Heart left ventricle (tissue), 13 donors: ENCODE results near the gene AIPL1.

Experiments
- POLR2A ChIP-seq, 2 donors: fragments of 450-650 bp; IDR thresholded peaks; one replicate each; pipeline ENCODE4 v1.6.1; 2017; ENCODE audit warnings: antibody characterized with exemption in 2 of 2, mild to moderate bottlenecking in 2 of 2, moderate library complexity in 2 of 2
- TF ChIP-seq, protein P1 (sequence below), 12 donors: fragments of 200-600 bp; sonication (generic) in 4 of 12; IDR thresholded peaks; one replicate each; pipeline versions ENCODE4 v1.5.0 to v1.8.0; 2018 to 2022; ENCODE audit warnings: antibody characterized with exemption in 12 of 12, mild to moderate bottlenecking in 5 of 12
- donor health status: ischemic (EF 13 %, LVEDD 7.1; RV severe dilation, severe dysfunction).
- donor health status: DM: no; HTN: yes; CAD: no.
- donor health status: DM: no; HTN: no; CAD: no.
- donor health status: ischemic (EF 25% LVEDD 6.9; RV normal size, moderate dysfunction).
- donor health status: ischemic (EF 25% LVEDD 5.7; RV mildly dilated, moderate dysfunction).
- donor health status: ischemic (EF 35%, LVEDD 5.7; RV mildly dilated, moderate dysfunction).
- donor health status: nonischemic (EF 11% LVEDD 7.7; RV severe dilation, severe dysfunction).
- donor health status: DM: yes; HTN: yes; CAD: no.
- donor health status: PGD.
- donor health status: ischemic (EF 29% LVEDD 5.4; RV normal size, mild dysfunction).
- donor health status: nonischemic (EF 23%, LVEDD 6.1; RV moderate dilation, normal function).

GRCh38 chr17:6402258-6402657, 32.7 kb downstream of the AIPL1 start:
- TF ChIP-seq, protein P1, sequence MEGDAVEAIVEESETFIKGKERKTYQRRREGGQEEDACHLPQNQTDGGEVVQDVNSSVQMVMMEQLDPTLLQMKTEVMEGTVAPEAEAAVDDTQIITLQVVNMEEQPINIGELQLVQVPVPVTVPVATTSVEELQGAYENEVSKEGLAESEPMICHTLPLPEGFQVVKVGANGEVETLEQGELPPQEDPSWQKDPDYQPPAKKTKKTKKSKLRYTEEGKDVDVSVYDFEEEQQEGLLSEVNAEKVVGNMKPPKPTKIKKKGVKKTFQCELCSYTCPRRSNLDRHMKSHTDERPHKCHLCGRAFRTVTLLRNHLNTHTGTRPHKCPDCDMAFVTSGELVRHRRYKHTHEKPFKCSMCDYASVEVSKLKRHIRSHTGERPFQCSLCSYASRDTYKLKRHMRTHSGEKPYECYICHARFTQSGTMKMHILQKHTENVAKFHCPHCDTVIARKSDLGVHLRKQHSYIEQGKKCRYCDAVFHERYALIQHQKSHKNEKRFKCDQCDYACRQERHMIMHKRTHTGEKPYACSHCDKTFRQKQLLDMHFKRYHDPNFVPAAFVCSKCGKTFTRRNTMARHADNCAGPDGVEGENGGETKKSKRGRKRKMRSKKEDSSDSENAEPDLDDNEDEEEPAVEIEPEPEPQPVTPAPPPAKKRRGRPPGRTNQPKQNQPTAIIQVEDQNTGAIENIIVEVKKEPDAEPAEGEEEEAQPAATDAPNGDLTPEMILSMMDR (IDR thresholded peaks at IDR 0.05): no peak
- TF ChIP-seq POLR2A (IDR thresholded peaks at IDR 0.05): no peak
